UCSD-AML1 (cell line): ENCODE measurements around the gene CFAP57.
A peak's percentile ranks its signal among the peaks of the same experiment; 100 is the strongest.

Source experiments
- DNase-seq: peaks from one replicate; lab custom pipeline; 2025; ENCODE audit not compliant: unreplicated experiment; lab: John Stamatoyannopoulos, UW

CFAP57 gene

GRCh38 chr1:43225168-43225567 is 53.0 kb downstream of the CFAP57 start:
- no peak for DNase-seq

- DNase-seq: peak; percentile 73
These were observed 55.1 kb downstream of the CFAP57 start for GRCh38 chr1:43227143-43227764.

GRCh38 chr1:43229826-43230780 is 58.0 kb downstream of the CFAP57 start:
- DNase-seq: no peak

GRCh38 chr1:43232074-43232473 is 59.9 kb downstream of the CFAP57 start:
- no peak for DNase-seq

GRCh38 chr1:43232482-43232881 is 60.4 kb downstream of the CFAP57 start:
- DNase-seq: no peak

- DNase-seq: no peak
These were observed 61.5 kb downstream of the CFAP57 start for GRCh38 chr1:43233631-43234030.

GRCh38 chr1:43234267-43234666 is 62.1 kb downstream of the CFAP57 start:
- no peak for DNase-seq

- DNase-seq: no peak
These were observed 62.9 kb downstream of the CFAP57 start for GRCh38 chr1:43235040-43235439.

- DNase-seq: no peak
These were observed 63.5 kb downstream of the CFAP57 start for GRCh38 chr1:43235451-43236121.

GRCh38 chr1:43237121-43237520 is 65.0 kb downstream of the CFAP57 start:
- DNase-seq: no peak

- peak; percentile 67 for DNase-seq
These were observed 66.0 kb downstream of the CFAP57 start for GRCh38 chr1:43238085-43238484.

GRCh38 chr1:43238991-43239469 is 66.9 kb downstream of the CFAP57 start:
- no peak for DNase-seq

- DNase-seq: no peak
These were observed 67.4 kb downstream of the CFAP57 start for GRCh38 chr1:43239484-43239883.

- no peak for DNase-seq
These were observed 69.3 kb downstream of the CFAP57 start for GRCh38 chr1:43241413-43241836.

GRCh38 chr1:43243299-43243698 is 71.2 kb downstream of the CFAP57 start:
- no peak for DNase-seq

- no peak for DNase-seq
These were observed 74.5 kb downstream of the CFAP57 start for GRCh38 chr1:43246466-43247213.

- no peak for DNase-seq
These were observed 75.3 kb downstream of the CFAP57 start for GRCh38 chr1:43247256-43247921.

GRCh38 chr1:43250351-43250761 is 78.2 kb downstream of the CFAP57 start:
- no peak for DNase-seq

GRCh38 chr1:43251024-43251423 is 78.9 kb downstream of the CFAP57 start:
- DNase-seq: no peak

- no peak for DNase-seq
These were observed 80.1 kb downstream of the CFAP57 start for GRCh38 chr1:43252225-43252624.
